OCI-LY7 (cell line): ENCODE results near the gene TPSB2. TPM values are rescaled to one million over a fixed set of nuclear protein-coding genes. Genes with fewer than 3 reads are reported as not detected.

ENCODE experiments used
- BruUV-seq: library from RNA; stranded (reverse); fragments of 400-500 nt; replicated peaks from 2 replicates; lab custom pipeline; 2021; lab: Mats Ljungman, UMichigan
- CTCF ChIA-PET: fragments of 300-600 bp; sonication (Branson Sonifier 250); formaldehyde crosslinking; loops from one replicate; lab custom pipeline; 2022; ENCODE audit warnings: antibody characterized with exemption; ENCODE audit not compliant: unreplicated experiment; lab: Charles Lee
- POLR2A ChIA-PET: fragments of 300-600 bp; sonication (Branson Sonifier 250); formaldehyde crosslinking; loops from one replicate; lab custom pipeline; 2022; ENCODE audit warnings: antibody characterized with exemption; lab: Charles Lee
- DNase-seq: peaks from one replicate; pipeline ENCODE4 v3.0.0-alpha.2; 2015; ENCODE audit warnings: low spot score
- H2AFZ ChIP-seq: fragments of 200-600 bp; sonication (generic), shearing (Covaris generic); 2 replicates; pipeline ENCODE4 v1.6.1; 2014; ENCODE audit warnings: mild to moderate bottlenecking, antibody characterized with exemption, low read length, moderate library complexity
- H3K27ac ChIP-seq: fragments of 200-600 bp; sonication (generic); 2 replicates; pipeline ENCODE4 v1.5.1; 2014; ENCODE audit warnings: mixed run types, low read depth, mild to moderate bottlenecking, moderate library complexity, low read length, inconsistent platforms; ENCODE audit not compliant: poor library complexity, severe bottlenecking
- H3K36me3 ChIP-seq: fragments of 200-600 bp; sonication (generic); 2 replicates; pipeline ENCODE4 v1.6.1; 2014; ENCODE audit warnings: mild to moderate bottlenecking, antibody characterized with exemption, low read length, moderate library complexity, mixed read lengths; ENCODE audit not compliant: insufficient read depth
- H3K4me1 ChIP-seq: fragments of 200-600 bp; sonication (generic); 2 replicates; pipeline ENCODE4 v1.5.1; 2014; ENCODE audit warnings: mild to moderate bottlenecking, low read length; ENCODE audit not compliant: insufficient read depth, poor library complexity, severe bottlenecking
- H3K4me2 ChIP-seq: fragments of 200-600 bp; sonication (generic); 2 replicates; pipeline ENCODE4 v1.6.1; 2014; ENCODE audit warnings: mild to moderate bottlenecking, low read length
- H3K4me3 ChIP-seq: fragments of 200-600 bp; sonication (generic); 2 replicates; pipeline ENCODE4 v1.5.1; 2014; ENCODE audit warnings: mild to moderate bottlenecking, low read depth, low read length; ENCODE audit not compliant: poor library complexity, severe bottlenecking
- H3K79me2 ChIP-seq: fragments of 200-600 bp; sonication (generic); 2 replicates; pipeline ENCODE4 v1.6.1; 2016; ENCODE audit warnings: low read depth, mild to moderate bottlenecking, low read length, moderate library complexity, mixed read lengths; ENCODE audit not compliant: insufficient read depth
- H3K9me2 ChIP-seq: fragments of 200-600 bp; sonication (generic); 2 replicates; pipeline ENCODE4 v1.6.1; 2016; ENCODE audit warnings: mild to moderate bottlenecking, low read length, mixed read lengths; ENCODE audit not compliant: insufficient read depth
- H3K9me3 ChIP-seq: fragments of 200-600 bp; sonication (generic); 2 replicates; pipeline ENCODE4 v1.6.1; 2014; ENCODE audit warnings: mild to moderate bottlenecking, mixed run types, low read length, mixed read lengths
- H4K20me1 ChIP-seq: fragments of 200-600 bp; sonication (generic); 2 replicates; pipeline ENCODE4 v1.6.1; 2014; ENCODE audit warnings: mild to moderate bottlenecking, antibody characterized with exemption, low read length, moderate library complexity, mixed read lengths; ENCODE audit not compliant: insufficient read depth
- CTCF ChIP-seq: fragments of 200-600 bp; sonication (generic); conservative IDR thresholded peaks from 2 replicates; pipeline ENCODE4 v1.5.1; 2014; ENCODE audit warnings: mild to moderate bottlenecking, antibody characterized with exemption, low read length, moderate library complexity, mixed read lengths
- EZH2phosphoT487 ChIP-seq: fragments of 200-600 bp; sonication (generic); IDR thresholded peaks from 2 replicates; pipeline ENCODE4 v1.6.1; 2018; ENCODE audit warnings: low read depth, borderline replicate concordance, mild to moderate bottlenecking, mixed run types, antibody characterized with exemption, low read length, moderate library complexity, mixed read lengths
- intact Hi-C: fragments of 100-400 bp; cut with micrococcal nuclease; formaldehyde crosslinking; loops from one replicate; pipeline ENCODE4 v1.10.0; 2022; ENCODE audit not compliant: unreplicated experiment
- total RNA-seq, 2 experiments: library from RNA; depleted of rRNA in 1 of 2; stranded (reverse); fragments of >200 nt in 1 of 2; shearing (Covaris generic) in 1 of 2; gene quantifications; 2 replicates each; pipeline ENCODE4 v1.2.3, GENCODE V29; 2014 to 2022

TPSB2 gene
- total RNA-seq, 2 experiments from 2014 or later, result not detected

- intact Hi-C loops, result no loop called here
- no peaks in the 10 kb centered on the region for H3K4me1 ChIP-seq
- ChIA-PET POLR2A (no interaction called here), CTCF (interaction anchor here (0.6 kb wide), 1 partner anchor 90 kb away, joined by 7 read pairs; no protein-coding TSS in a partner anchor)
- H3K79me2 ChIP-seq, result no peaks in the 10 kb centered on the region
- no peaks in the 10 kb centered on the region for H3K9me3 ChIP-seq
- BruUV-seq, result no TSS peak
- H3K9me2 ChIP-seq, result no peaks in the 10 kb centered on the region
- no peak overlapping the region for H2AFZ ChIP-seq
- no peak overlapping the region for H3K27ac ChIP-seq
- no peak overlapping the region for H3K4me2 ChIP-seq
- no peak overlapping the region for H3K4me3 ChIP-seq
- no peaks in the 10 kb centered on the region for H3K36me3 ChIP-seq
- no peak for DNase-seq
- TF ChIP-seq CTCF (no peak), EZH2phosphoT487 (no peak)
- no peaks in the 10 kb centered on the region for H4K20me1 ChIP-seq
These were observed 23.7 kb downstream of the TPSB2 start for GRCh38 chr16:1206326-1206725.

DNA sequence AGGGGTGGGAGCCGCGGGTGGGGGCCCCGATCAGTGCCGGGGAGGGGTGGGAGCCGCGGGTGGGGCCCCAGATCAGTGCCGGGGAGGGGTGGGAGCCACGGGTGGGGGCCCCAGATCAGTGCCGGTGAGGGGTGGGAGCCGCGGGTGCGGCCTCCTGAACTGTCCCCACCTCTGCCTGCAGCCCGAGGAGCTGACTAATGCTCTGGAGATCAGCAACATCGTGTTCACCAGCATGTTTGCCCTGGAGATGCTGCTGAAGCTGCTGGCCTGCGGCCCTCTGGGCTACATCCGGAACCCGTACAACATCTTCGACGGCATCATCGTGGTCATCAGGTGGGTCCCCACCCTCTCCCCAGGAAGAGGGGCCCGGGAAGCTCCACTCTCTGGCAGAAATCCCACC, 25.1 kb downstream of the TPSB2 start:
- ChIA-PET POLR2A (no interaction called here), CTCF (no interaction called here)
- H3K4me1 ChIP-seq, result no peaks in the 10 kb centered on the region
- no peak overlapping the region for H3K4me3 ChIP-seq
- H3K27ac ChIP-seq, result no peak overlapping the region
- no peak overlapping the region for H2AFZ ChIP-seq
- no peak for DNase-seq
- H3K4me2 ChIP-seq, result no peak overlapping the region
- no peaks in the 10 kb centered on the region for H3K9me2 ChIP-seq
- TF ChIP-seq CTCF (no peak), EZH2phosphoT487 (no peak)
- no TSS peak for BruUV-seq
- intact Hi-C loops, result no loop called here
- H3K9me3 ChIP-seq, result no peaks in the 10 kb centered on the region
- H3K36me3 ChIP-seq, result no peaks in the 10 kb centered on the region
- H3K79me2 ChIP-seq, result no peaks in the 10 kb centered on the region
- no peaks in the 10 kb centered on the region for H4K20me1 ChIP-seq

GRCh38 chr16:1202274-1202673, 27.7 kb downstream of the TPSB2 start:
- BruUV-seq, result no TSS peak
- H3K4me3 ChIP-seq, result no peak overlapping the region
- H2AFZ ChIP-seq, result no peak overlapping the region
- H3K9me3 ChIP-seq, result no peaks in the 10 kb centered on the region
- H3K79me2 ChIP-seq, result no peaks in the 10 kb centered on the region
- H3K4me2 ChIP-seq, result no peak overlapping the region
- DNase-seq, result no peak
- intact Hi-C loops, result no loop called here
- H3K9me2 ChIP-seq, result no peaks in the 10 kb centered on the region
- H3K36me3 ChIP-seq, result no peaks in the 10 kb centered on the region
- H4K20me1 ChIP-seq, result no peaks in the 10 kb centered on the region
- H3K4me1 ChIP-seq, result no peaks in the 10 kb centered on the region
- H3K27ac ChIP-seq, result no peak overlapping the region
- CTCF ChIA-PET, result no interaction called here
- no peak for TF ChIP-seq EZH2phosphoT487
- no peak for TF ChIP-seq CTCF
- POLR2A ChIA-PET, result no interaction called here
